AG04450 (cell line): ENCODE data around the gene NNAT. TPM values are rescaled to one million over a fixed set of nuclear protein-coding genes. Genes with fewer than 3 reads are reported as not detected.

Experiments
- CTCF ChIA-PET: fragments of 300-600, 350-600 bp; formaldehyde crosslinking; extraction: SDS; loops from one replicate; lab custom pipeline; 2022; ENCODE audit warnings: antibody characterized with exemption, inconsistent platforms; lab: Charles Lee
- POLR2A ChIA-PET: fragments of 350-600 bp; formaldehyde crosslinking; extraction: SDS; loops from one replicate; lab custom pipeline; 2021; ENCODE audit warnings: antibody characterized with exemption, inconsistent platforms; lab: Yijun Ruan, JAX
- DNase-seq: peaks from one replicate; pipeline ENCODE4 v3.0.0-alpha.2; 2011; ENCODE audit warnings: low read depth, low spot score
- H3K27ac ChIP-seq: one replicate; pipeline ENCODE4 v1.5.1; 2012; ENCODE audit warnings: low read depth, low read length, control low read depth
- H3K27me3 ChIP-seq: one replicate; pipeline ENCODE4 v1.6.0; 2012; ENCODE audit warnings: low read length; ENCODE audit not compliant: control insufficient read depth, insufficient read depth
- H3K4me3 ChIP-seq: 2 replicates; pipeline ENCODE4 v1.5.1; 2011; ENCODE audit warnings: mild to moderate bottlenecking, low read depth, low read length, control low read depth
- H3K9me3 ChIP-seq: 2 replicates; pipeline ENCODE4 v1.5.1; 2012; ENCODE audit warnings: low read length; ENCODE audit not compliant: control insufficient read depth, insufficient read depth
- polyA plus RNA-seq: library from polyadenylated mRNA; depleted of rRNA; stranded (reverse); fragments of >200 nt; gene quantifications from 2 replicates; pipeline ENCODE4 v1.2.3, GENCODE V29; 2011
- TF ChIP-seq, protein P1 (sequence below): IDR thresholded peaks from 2 replicates; pipeline ENCODE4 v1.5.1; 2011; ENCODE audit warnings: low read depth, low read length, control low read depth, inconsistent platforms

Gene NNAT
- polyA plus RNA-seq, 1 experiment = 54.0 TPM

DNA sequence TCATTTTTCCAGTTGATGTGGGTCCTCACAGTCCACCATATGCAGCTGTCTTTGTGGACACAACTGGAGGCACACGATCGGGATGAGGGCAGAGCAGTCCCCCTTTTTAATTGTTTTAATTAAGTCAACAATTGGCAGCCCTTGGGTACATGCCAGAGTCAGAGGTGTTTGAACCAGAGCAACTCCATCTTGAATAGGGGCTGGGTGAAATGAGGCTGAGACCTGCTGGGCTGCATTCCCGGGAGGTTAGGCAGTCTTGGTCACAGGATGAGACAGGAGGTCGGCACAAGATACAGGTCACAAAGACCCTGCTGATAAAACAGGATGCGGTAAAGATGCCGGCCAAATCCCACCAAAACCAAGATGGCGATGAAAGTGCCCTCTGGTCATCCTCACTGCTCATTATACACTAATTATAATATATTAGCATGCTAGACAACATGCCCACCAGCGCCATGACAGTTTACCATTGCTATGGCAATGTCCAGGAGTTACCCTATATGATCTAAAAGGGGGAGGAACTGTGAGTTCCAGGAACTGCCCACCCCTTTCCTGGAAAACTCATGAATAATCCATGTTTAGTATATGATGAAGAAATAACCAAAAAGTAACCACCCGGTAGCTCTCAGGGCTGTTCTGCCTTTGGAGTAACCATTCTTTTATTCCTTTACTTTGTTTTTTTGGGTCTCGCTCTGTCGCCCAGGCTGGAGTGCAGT is 38.4 kb downstream of the NNAT start:
- DNase-seq = no peak
- ChIA-PET CTCF (interaction anchor here (0.6 kb wide), 1 partner anchor 480 kb away, joined by 12 read pairs; no protein-coding TSS in a partner anchor), POLR2A (no interaction called here)
- H3K9me3 ChIP-seq = no peaks in the 10 kb centered on the region
- no peak overlapping the region for H3K27ac ChIP-seq
- peaks cover 32% of the 10 kb centered on the region for H3K27me3 ChIP-seq
- TF ChIP-seq, protein P1, sequence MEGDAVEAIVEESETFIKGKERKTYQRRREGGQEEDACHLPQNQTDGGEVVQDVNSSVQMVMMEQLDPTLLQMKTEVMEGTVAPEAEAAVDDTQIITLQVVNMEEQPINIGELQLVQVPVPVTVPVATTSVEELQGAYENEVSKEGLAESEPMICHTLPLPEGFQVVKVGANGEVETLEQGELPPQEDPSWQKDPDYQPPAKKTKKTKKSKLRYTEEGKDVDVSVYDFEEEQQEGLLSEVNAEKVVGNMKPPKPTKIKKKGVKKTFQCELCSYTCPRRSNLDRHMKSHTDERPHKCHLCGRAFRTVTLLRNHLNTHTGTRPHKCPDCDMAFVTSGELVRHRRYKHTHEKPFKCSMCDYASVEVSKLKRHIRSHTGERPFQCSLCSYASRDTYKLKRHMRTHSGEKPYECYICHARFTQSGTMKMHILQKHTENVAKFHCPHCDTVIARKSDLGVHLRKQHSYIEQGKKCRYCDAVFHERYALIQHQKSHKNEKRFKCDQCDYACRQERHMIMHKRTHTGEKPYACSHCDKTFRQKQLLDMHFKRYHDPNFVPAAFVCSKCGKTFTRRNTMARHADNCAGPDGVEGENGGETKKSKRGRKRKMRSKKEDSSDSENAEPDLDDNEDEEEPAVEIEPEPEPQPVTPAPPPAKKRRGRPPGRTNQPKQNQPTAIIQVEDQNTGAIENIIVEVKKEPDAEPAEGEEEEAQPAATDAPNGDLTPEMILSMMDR = no peak
- H3K4me3 ChIP-seq = no peak overlapping the region

- TF ChIP-seq, protein P1 = no peak
- no peak overlapping the region for H3K27ac ChIP-seq
- H3K9me3 ChIP-seq = no peaks in the 10 kb centered on the region
- ChIA-PET POLR2A (no interaction called here), CTCF (no interaction called here)
- H3K27me3 ChIP-seq = peaks cover 44% of the 10 kb centered on the region
- DNase-seq = no peak
- H3K4me3 ChIP-seq = no peak overlapping the region
These were observed 39.6 kb downstream of the NNAT start for GRCh38 chr20:37560629-37561028.

GRCh38 chr20:37562695-37563480 is 41.8 kb downstream of the NNAT start:
- TF ChIP-seq, protein P1 = no peak
- Histone ChIP-seq H3K27me3 (peaks cover 52% of the 10 kb centered on the region), H3K9me3 (no peaks in the 10 kb centered on the region), H3K27ac (no peak overlapping the region), H3K4me3 (no peak overlapping the region)
- POLR2A ChIA-PET = no interaction called here
- CTCF ChIA-PET = interaction anchor here (0.5 to 2.9 kb wide), 8 partner anchors 323 to 850 kb away, joined by 3 to 46 read pairs (median 8); no protein-coding TSS in a partner anchor
- no peak for DNase-seq

- ChIA-PET POLR2A (no interaction called here), CTCF (interaction anchor here (0.6 to 2.9 kb wide), 43 partner anchors 9 to 849 kb away, joined by 3 to 46 read pairs (median 4); partner anchors contain the start of gene CTNNBL1)
- Histone ChIP-seq H3K9me3 (no peaks in the 10 kb centered on the region), H3K27ac (no peak overlapping the region), H3K27me3 (peaks cover 55% of the 10 kb centered on the region), H3K4me3 (no peak overlapping the region)
- TF ChIP-seq, protein P1 = no peak
- DNase-seq = no peak
These were observed 43.0 kb downstream of the NNAT start for GRCh38 chr20:37564016-37564387.
